ENCODE results near the gene DIP2C. TPM values are rescaled to one million over a fixed set of nuclear protein-coding genes. Genes with fewer than 3 reads are reported as not detected.

DIP2C gene
- total RNA-seq, 2 donors from 2014 or later: 9.6 to 11.9 TPM

GRCh38 chr10:593421-593820 lies 96.0 kb downstream of the DIP2C start:
- WGBS, 2 donors: 82 to 85% methylated on average over 9 to 14 of the region's 15 CpGs
- DNase-seq: no peak
- TF ChIP-seq CTCF (IDR thresholded peaks at IDR 0.05): no peak
- no peak for TF ChIP-seq POLR2A (IDR thresholded peaks at IDR 0.05)
- peak; percentile 10 for ATAC-seq
- Histone ChIP-seq H3K9me3 (no peaks in the 10 kb centered on the region), H3K36me3 (replicated peaks in 1 of 2; ENCODE audit: insufficient read depth in 1 of 2, low read depth in 2 of 2) (no peaks in the 10 kb centered on the region), H3K4me3 (no peak overlapping the region), H3K27me3 (no peaks in the 10 kb centered on the region), H3K4me1 (peaks cover 10% of the 10 kb centered on the region), H3K27ac (peak overlapping the region; percentile 24 to 58 (median 35))
- intact Hi-C loops (cut with DNase I): no loop called here

- intact Hi-C loops (cut with DNase I): no loop called here
- ATAC-seq: no peak
- peaks cover 10% of the 10 kb centered on the region for H3K4me1 ChIP-seq
- H3K9me3 ChIP-seq: no peaks in the 10 kb centered on the region
- H3K36me3 ChIP-seq (replicated peaks in 1 of 2; ENCODE audit: insufficient read depth in 1 of 2, low read depth in 2 of 2): no peaks in the 10 kb centered on the region
- no peak for DNase-seq
- no peak for TF ChIP-seq CTCF (IDR thresholded peaks at IDR 0.05)
- no peak for TF ChIP-seq POLR2A (IDR thresholded peaks at IDR 0.05)
- no peak overlapping the region for H3K27ac ChIP-seq
- H3K4me3 ChIP-seq: no peak overlapping the region
- no peaks in the 10 kb centered on the region for H3K27me3 ChIP-seq
- 88 to 96% methylated on average over 7 of the region's 7 CpGs for WGBS, 2 donors
Measured at GRCh38 chr10:593016-593415, 96.5 kb downstream of the DIP2C start.

- intact Hi-C loops (cut with DNase I): no loop called here
- no peak for TF ChIP-seq CTCF (IDR thresholded peaks at IDR 0.05)
- TF ChIP-seq POLR2A (IDR thresholded peaks at IDR 0.05): no peak
- Histone ChIP-seq H3K9me3 (no peaks in the 10 kb centered on the region), H3K36me3 (replicated peaks in 1 of 2; ENCODE audit: insufficient read depth in 1 of 2, low read depth in 2 of 2) (no peaks in the 10 kb centered on the region), H3K27me3 (no peaks in the 10 kb centered on the region), H3K4me1 (peaks cover 10% of the 10 kb centered on the region), H3K4me3 (no peak overlapping the region), H3K27ac (no peak overlapping the region)
- no peak for DNase-seq
- ATAC-seq: no peak
- 81 to 95% methylated on average over 11 of the region's 11 CpGs for WGBS, 2 donors
Measured at GRCh38 chr10:591646-592045, 97.8 kb downstream of the DIP2C start.

GRCh38 chr10:590721-591120 lies 98.7 kb downstream of the DIP2C start:
- no peaks in the 10 kb centered on the region for H3K36me3 ChIP-seq (replicated peaks in 1 of 2; ENCODE audit: insufficient read depth in 1 of 2, low read depth in 2 of 2)
- peaks cover 10% of the 10 kb centered on the region for H3K4me1 ChIP-seq
- WGBS, 2 donors: 90 to 91% methylated on average over 10 of the region's 10 CpGs
- H3K4me3 ChIP-seq: no peak overlapping the region
- H3K27me3 ChIP-seq: no peaks in the 10 kb centered on the region
- H3K9me3 ChIP-seq: no peaks in the 10 kb centered on the region
- DNase-seq (no peak), ATAC-seq (no peak)
- intact Hi-C loops (cut with DNase I): no loop called here
- TF ChIP-seq CTCF (IDR thresholded peaks at IDR 0.05) (no peak), POLR2A (IDR thresholded peaks at IDR 0.05) (no peak)
- H3K27ac ChIP-seq: no peak overlapping the region

GRCh38 chr10:589961-590680 lies 99.3 kb downstream of the DIP2C start:
- Histone ChIP-seq H3K9me3 (no peaks in the 10 kb centered on the region), H3K4me3 (no peak overlapping the region), H3K27me3 (no peaks in the 10 kb centered on the region), H3K36me3 (replicated peaks in 1 of 2; ENCODE audit: insufficient read depth in 1 of 2, low read depth in 2 of 2) (no peaks in the 10 kb centered on the region), H3K27ac (no peak overlapping the region), H3K4me1 (peaks cover 10% of the 10 kb centered on the region)
- intact Hi-C loops (cut with DNase I): no loop called here
- ATAC-seq: no peak
- TF ChIP-seq CTCF (IDR thresholded peaks at IDR 0.05): no peak
- no peak for TF ChIP-seq POLR2A (IDR thresholded peaks at IDR 0.05)
- 85 to 87% methylated on average over 19 to 21 of the region's 21 CpGs for WGBS, 2 donors
- DNase-seq: no peak
